Stimulated activated CD4-positive, alpha-beta T cell treated with anti-CD3 and anti-CD28 coated beads, Interleukin-1b, Interleukin-23, amount 100 ng/mL, for 48 hours (primary cell): ENCODE results near the gene SPOCK3.
"Not testable (repeated sequence)": the region's sequence is repeated elsewhere in the genome, so short reads cannot be mapped to it uniquely, and the experiment has no call there.

Source experiments
- DNase-seq: peaks from one replicate; pipeline ENCODE4 v3.0.0-alpha.2; 2020

Gene SPOCK3

DNA sequence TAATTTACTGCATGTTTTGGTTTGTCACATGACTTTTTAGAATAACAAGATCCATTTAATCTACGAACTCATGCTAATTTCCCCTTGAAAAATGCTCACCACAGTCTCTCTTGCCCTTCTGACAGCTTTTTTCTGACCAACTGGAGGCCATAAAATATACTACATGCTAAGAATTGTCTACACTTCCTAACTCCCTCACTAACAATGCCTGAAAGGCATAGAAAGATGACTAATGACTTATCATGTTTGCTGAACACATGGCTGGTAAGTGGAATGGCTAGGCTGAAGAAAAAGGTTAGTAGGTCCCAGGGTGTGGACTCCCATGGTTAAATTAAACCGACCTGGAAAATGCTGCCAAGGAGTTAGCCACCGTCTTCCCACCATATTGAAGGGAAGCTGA is 309.9 kb downstream of the SPOCK3 start:
- no peak for DNase-seq

DNA sequence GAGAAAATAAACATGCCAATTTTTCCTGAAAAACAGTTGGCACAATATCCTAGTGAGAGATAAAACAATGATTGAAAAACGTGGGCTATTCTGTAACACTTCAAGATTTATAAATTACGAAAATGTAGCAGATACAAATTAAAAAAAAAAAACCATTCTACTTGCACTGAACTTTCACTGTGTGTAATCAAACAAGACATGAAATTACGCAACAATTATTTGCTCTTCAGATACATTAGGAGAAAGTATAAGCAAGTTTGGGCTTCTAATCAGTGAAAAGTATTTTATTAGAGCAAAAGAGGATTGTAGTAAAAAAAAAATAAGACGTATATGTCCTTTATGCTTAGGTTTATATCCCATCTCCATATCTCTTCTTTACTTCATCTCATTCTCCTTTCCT is 320.4 kb downstream of the SPOCK3 start:
- DNase-seq = no peak

DNA sequence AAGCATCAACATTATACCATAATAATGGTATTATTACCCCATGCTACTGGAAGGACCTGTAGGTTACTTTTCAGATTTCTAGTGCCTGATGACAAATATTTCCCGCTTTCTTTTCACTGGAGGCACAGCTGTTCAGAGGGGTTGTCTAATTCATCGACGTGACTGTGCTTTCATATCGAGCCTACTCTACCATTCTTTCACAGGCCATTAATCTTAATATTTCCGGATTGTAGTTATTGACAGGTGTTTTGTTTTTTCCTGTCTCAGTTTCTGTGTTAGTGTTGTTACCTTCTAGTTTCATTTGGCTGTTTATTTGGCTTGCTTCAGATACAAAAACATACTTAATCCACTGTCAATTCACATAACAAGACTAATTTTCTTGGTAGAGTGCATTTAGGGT is 330.9 kb downstream of the SPOCK3 start:
- DNase-seq = no peak

DNA sequence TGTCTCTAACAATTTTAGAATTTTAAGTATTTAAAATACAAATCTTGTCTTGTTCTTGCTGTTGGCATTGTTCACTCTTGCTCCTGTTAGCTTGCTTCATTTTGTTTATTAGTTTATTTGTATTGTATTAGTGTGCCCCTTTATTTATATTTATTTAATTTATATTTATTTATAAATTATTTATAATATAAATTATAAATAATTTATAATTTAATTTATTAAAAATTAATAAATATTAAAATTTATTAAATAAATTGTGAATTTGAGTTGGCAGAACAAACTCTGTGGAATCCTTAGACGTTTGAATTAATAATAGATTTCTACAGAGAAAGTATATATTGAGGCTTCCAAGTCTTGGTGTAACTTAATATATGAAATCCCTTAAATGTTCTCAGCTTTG is 331.4 kb downstream of the SPOCK3 start:
- no peak for DNase-seq

DNA sequence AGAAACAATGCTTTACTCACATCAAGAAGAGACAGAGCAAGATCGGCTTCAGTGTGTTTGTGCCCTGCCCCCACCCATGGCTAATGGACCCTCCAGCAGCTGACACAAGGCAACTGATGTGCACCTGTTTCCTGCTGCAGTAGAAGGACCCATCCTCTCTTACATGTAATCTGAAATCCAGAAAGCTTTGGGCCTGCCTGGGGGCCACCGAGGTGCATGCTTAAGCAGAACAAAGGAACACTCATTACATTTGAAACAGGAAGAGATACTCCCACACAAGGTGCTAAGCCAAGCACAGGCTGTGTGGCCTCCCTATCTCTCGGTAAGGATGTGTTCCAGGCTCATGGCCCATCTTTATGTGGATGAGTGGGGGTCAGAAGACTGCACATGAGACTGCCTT is 338.0 kb downstream of the SPOCK3 start:
- DNase-seq = no peak

DNA sequence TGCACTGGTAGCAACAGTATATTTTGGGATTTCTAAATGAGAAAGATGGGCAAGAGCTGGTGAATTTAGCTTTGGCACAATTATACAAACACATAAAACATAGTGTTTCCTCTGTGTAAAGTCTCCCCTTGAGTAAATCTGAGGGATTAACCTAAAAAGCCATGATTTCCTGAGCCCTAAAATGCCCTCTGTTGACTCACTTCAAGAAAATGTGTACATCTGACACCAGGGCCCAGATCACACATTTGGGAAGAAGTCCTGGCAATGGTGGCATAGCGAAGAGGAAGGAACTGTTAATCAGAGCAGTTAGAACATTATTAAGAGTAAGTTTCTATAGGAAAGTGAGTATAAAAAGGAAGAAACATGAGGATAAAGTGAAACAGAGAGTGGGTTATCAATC is 338.5 kb downstream of the SPOCK3 start:
- no peak for DNase-seq

DNA sequence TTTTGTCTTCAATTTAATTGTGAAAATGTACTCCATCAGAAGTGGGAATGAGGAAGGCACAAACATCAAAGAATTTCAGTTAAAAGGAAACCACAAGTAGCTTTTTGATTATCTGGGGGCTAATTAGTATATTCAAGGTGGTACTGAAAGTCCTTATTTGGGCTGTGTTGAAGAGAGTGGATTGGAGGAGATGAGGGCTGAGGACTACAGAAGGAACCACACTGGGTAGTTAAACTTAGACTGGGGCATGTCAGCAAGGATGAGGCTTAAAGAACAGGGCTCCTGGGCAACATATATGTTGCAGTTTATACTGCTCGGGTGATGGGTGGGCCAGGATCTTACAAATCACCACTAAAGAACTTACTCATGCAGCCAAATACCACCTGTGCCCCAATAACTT is 346.8 kb downstream of the SPOCK3 start:
- DNase-seq = no peak

DNA sequence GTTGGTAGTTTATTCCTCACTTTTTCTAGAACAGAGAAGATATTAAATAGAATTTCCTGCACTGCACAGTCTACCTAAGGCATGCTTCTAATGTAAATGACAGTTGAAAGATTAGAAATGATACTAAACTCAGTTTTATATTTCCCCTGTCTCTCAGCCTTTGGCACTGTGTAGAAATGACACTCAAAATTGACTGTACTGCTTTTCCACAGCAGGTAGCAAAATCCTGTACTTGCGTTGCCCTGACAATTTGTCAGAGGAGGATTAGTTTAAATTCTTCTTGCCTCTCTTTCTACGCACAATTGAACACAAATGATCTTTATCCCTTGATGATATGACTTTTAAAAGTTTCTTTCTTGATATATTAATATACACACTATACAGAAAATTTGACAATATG is 347.6 kb downstream of the SPOCK3 start:
- no peak for DNase-seq

DNA sequence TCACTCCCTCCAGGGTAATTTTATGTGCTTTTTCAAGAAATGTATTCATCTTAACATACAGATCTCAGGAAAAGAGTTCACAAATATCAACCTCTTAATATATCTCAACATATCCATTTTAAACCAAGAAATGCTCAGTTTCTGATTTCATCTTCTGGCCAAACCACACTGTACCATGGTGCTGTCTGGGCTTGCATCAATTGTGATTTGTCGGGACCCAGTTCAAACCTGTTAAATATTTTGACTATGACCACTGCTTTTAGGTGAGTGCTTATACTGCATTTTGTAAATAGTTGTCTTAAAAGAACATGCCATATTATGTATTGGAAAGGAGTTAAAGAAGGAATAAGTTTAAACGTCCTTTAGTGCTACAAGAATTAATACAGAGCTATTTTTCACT is 352.1 kb downstream of the SPOCK3 start:
- no peak for DNase-seq

DNA sequence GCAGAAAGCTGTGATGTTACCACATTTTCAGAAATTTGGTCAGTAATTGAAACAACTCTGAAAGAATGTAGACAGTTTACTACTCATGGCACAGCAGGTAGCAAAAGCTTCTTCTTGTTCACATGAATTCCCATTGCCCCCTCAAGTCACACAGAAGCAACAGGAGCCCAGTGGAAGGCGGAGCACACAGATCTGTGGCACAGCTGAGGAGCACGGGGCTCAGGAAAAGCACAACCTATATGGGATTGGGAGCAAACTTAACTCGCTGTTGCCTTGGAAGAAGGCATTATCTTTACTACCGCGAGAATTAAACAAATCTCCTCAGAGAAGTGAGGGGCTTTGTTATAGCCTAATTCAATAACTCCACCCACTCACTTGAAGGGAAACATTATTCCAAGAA is 358.5 kb downstream of the SPOCK3 start:
- DNase-seq = no peak

DNA sequence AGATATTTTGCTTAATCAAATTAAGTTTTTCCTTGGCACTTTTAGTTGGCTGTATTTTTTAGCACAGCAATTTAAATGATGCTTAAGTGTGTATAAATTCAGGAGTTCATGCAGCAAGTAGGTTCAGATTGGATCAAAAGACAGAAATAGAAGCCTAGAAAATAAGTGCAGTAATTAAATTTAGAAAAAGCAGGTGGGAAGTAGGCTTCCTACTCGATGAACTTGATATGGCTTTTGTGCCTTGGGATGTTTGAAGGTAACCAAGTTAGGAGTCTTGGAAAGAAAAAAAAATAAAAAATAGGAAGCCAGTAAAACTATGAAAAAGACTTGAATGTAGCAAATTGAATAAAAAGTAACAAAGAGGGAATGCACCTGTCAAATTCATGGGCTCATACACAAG is 372.3 kb downstream of the SPOCK3 start:
- no peak for DNase-seq

DNA sequence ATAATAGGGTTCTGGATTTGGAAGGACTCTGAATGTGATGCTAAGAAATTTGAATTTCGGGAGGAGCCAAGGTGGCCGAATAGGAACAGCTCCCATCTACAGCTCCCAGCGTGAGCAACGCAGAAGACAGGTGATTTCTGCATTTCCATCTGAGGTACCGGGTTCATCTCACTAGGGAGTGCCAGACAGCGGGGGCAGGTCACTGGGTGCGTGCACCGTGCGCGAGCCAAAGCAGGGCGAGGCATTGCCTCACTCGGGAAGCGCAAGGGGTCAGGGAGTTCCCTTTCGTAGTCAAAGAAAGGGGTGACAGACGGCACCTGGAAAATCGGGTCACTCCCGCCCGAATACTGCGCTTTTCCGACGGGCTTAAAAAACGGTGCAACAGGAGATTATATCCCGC is 383.9 kb downstream of the SPOCK3 start:
- not testable (repeated sequence) for DNase-seq

DNA sequence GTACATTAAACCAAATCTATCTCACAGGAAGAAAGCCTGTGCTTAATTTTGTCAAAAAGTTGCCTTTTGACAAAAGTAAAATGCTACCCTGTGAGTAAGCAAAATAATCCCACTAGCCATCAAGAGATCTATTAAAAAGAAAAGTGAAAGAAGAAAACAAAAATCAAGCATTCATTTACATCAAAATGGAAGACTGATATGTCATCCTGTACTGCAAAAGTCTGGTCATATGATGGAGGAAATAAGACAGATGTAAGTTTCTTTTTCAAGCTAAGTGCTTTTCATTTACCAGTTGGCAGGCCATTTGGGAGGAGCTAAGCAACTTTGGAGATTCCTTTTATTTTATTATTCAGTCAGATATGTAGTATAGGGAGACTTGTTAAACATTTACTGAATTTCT is 387.4 kb downstream of the SPOCK3 start:
- no peak for DNase-seq

DNA sequence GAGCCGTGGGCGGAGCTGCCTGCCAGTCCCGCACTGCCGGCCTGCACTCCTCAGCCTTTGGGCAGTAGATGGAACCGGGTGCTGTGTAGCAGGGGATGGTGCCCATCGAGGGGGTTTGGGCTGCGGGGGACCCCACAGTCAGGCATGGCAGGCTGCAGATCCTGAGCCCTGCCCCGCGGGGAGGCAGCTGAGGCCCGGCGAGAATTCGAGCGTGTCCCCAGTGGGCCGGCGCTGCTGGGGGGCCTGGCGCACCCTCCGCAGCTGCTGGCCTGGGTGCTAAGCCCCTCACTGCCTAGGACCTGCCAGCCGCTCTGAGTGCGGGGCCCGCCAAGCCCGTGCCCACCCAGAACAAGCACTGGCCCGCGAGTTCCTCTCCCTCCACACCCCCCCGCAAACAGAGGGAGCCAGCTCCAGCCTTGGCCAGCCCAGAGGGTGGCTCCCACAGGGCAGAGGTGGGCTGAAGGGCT is 391.5 kb downstream of the SPOCK3 start:
- no peak for DNase-seq

DNA sequence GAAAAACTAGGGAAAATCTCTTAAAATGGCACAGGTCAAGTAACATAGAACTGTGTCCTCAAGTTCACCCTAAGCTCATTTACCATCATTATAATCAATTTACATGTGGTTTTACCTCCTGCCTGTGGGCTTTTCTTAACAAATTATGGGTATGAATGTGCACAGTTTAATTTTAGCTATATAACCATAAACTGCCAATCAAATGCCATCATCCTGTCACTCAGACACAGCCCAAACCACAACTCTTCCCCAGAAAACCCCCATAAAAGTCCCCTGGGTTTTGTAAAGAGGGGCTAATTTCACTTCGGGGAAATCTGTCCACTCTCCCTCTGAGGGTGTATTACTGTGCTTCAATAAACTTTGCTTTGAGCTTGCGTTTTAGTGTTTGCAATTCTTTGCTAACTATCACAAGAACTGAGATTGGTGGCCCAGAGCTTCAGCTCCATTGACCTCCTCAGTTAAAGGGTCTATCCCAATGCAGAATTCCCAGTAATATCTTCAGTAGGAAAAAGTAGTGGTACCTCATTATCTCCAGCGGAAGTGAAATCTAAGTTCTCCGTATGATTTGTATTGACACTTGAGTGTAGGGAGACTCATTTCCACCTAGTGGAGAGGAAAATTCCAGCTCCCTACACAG is 394.6 kb downstream of the SPOCK3 start:
- DNase-seq = no peak

DNA sequence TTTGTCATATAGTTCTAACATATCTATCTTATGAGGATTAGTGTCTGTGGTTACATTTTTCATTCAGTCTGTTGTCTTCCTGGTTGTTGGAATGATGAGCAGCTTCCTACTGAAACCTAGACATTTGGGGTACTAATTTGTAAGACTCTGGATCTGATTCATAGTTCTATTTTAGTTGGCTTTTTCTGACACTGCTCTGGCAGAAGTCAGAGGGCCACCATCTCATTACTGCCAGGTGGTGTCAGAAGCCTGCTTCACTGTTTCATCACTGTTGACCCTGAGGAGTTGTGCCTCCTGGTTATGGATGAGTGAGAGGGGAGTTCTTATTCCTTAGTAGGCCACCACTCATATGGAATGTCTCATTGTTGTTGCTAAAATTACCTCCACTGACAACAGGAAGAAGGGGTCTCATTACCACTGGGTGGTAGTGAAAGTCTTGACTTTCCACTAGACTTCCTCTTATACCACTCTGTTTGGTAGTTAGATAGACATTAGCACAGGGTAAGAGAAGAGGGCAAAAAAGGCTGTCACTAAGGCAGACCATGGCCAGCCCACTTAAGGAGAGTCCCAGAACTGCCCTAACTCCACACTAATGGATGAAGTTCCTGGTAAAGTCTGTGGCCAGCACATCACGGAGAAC is 395.2 kb downstream of the SPOCK3 start:
- DNase-seq = no peak

DNA sequence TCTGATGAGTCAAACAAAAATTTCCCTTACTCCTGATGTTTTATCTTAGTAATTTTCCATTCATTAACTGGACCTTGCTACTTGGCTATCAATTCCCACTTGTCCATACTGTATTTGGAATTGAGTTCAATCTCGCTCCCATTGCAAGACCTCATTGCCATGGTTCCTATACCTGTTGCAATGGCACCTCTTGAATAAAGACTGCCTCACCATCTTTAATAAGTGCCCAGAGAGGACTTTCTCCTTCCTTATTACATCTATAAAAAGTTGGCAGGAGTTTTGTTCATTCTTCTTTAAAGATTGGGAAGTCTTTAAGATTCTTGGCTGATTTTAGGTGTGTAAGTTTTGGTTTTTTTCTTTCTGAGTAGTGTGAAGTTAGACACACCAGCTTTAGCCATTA is 397.4 kb downstream of the SPOCK3 start:
- DNase-seq = no peak

DNA sequence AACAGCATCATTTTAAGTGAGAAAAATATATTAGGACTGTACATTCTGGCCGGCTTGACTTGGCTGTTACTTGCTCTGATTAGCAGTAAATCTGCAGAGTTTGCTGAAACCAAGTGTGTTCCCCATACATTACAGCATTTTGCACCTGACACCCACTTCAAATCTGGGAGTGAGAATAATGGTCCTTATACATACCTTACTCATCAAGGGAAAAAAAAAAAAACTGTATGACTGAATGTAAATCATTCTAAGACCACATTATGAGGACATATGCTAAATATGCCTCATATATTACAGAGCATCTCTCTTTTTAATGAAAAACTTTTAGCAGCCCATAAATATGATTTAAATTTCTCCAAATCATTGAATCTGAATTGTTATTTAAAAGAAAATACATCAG is 406.7 kb downstream of the SPOCK3 start:
- no peak for DNase-seq

DNA sequence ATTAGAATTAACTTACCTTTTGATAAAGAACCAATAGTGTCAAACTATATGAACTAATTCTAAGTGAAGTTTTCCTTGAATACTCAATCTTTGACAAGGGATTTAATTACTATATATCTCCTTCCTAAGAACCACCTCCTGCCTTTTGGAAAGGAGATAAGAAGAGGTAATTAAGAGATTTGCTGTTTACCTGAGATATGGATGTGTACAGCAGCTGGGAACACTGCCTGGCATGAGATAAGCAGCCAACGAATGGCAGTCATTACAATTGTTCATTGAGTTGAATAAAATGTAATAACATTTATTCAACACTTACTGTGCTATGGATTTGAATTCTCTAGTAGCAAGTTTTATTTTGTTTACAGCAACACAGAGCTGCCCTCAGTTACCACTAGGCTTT is 407.1 kb downstream of the SPOCK3 start:
- DNase-seq = no peak

DNA sequence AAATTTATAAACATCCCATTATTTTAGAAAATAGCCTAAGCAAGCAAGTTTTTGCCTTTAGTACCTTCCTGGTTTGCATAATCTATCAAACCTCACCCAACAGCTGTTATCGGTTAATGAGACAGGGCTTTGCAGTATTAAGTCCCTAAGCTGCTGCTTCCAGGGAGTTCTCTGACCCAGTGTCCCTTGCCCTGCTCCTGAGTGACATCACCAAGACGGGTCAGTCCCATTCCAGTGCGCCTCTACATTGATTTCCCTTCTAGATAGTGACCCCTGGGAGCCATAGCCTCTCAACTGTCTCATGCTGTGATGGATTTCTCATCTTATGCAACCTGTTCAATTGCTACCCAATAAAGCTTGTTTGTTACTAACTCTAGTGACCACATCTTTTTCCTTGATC is 410.4 kb downstream of the SPOCK3 start:
- DNase-seq = no peak

DNA sequence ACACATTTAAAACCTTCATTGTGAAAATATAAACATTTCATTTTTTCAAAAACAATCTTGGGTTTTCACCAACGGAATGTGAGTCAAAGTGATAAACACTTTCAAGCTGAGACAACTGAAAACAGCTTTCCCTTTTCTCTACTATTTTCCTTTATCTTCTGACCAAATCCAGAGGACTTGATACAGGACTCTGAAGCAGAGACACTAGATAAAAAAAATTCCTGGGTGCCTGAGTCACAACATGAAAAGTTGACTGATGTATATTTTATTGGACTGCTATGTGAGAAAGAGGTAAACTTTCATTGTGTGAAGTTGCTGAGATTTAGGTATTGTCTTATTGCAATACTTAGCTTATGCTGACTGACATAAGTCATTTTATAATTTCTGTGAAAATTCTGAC is 411.2 kb downstream of the SPOCK3 start:
- no peak for DNase-seq

DNA sequence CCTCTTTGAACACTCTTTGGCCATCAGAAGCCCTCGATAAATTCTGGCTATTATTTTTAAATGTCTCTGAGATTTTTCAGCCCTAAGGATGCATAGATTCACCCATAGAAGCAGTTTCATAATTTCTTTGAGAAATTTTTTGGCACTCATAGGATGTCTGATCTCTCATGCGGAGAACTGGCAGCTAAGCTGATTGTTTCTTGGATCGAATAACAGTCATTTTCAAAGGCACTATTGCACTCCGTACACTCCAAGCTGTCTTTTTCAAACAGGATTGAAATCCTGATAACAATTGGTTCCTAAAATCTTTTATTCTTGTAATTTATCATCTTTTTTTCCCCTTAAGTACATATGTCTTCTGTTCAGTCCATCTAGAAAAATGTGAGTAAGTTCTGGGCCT is 411.9 kb downstream of the SPOCK3 start:
- no peak for DNase-seq

DNA sequence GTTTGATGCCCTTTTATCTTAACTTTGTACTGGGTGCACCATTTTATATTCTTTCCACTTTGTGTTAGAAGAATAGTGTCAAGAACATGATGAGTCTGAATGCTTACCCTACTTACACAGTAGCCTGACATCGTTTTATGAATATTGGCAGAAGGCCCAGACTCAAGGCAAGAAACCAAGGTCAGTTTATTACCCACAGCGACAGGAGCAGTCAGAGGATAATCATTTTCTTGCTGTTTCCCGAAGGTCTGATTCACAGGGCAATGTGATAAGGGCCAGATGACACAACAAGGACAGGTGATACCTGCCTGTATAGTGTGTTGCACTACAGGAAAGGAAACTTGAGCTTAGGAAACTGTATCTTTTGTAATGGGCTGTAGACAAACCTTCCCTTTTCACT is 417.4 kb downstream of the SPOCK3 start:
- DNase-seq = no peak

DNA sequence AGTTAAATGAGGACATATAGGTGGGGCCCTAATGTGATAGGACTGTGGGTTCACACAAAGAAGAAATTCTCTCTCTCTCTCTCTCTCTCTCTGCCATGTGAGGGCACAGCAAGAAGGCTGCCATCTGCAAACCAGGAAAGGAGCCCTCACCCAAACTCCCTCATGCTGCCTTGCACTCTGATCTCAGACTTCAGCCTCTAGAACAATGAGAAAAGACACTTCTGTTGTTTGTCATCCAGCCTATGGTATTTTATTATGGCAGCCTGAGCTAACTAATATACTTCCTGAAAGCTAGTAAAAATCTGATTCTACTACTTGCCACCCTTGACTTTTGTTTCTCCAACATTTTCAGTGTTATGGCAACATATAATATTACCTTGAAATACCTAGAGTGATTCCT is 425.9 kb downstream of the SPOCK3 start:
- no peak for DNase-seq

DNA sequence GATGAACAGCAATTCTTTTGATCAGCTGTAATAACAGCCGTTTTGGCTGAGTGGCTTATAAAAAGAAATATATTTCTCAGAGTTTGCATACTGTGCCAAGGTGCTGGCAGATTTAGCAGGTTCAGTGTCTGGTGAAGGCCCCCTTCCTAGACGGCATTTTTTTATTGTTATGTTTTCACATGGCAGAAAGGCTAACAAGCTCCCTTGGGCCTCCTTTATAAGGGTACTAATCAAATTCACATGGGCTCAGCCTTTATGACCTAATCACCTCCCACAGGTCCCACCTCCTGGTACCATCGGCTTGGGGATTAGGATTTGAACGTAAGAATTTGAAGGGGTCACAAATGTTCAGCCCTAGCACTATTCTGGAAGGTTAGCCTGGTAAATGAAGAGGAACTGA is 431.9 kb downstream of the SPOCK3 start:
- no peak for DNase-seq
